ENCODE measurements around the gene LEP.

The LEP gene

GRCh38 chr7:128211626-128212025 lies 29.5 kb upstream of the LEP start:
- peak; percentile 95 for FAIRE-seq
- no peak for TF ChIP-seq CTCF (IDR thresholded peaks at IDR 0.05; ENCODE audit: insufficient read depth, missing control alignments)
- peak; percentile 80 for DNase-seq (ENCODE audit: insufficient read length, low spot score)

- no peak for FAIRE-seq
- TF ChIP-seq CTCF (IDR thresholded peaks at IDR 0.05; ENCODE audit: insufficient read depth, missing control alignments): no peak
Observed at GRCh38 chr7:128214463-128214862, 26.6 kb upstream of the LEP start.

GRCh38 chr7:128215281-128215680 lies 25.8 kb upstream of the LEP start:
- no peak for TF ChIP-seq CTCF (IDR thresholded peaks at IDR 0.05; ENCODE audit: insufficient read depth, missing control alignments)
- FAIRE-seq: no peak
- no peak for DNase-seq (ENCODE audit: insufficient read length, low spot score)

More at GRCh38 chr7:128214463-128214862, 26.6 kb upstream of the LEP start:
- no peak for DNase-seq (ENCODE audit: insufficient read length, low spot score)

- no peak for DNase-seq (ENCODE audit: insufficient read length, low spot score)
- no peak for TF ChIP-seq CTCF (IDR thresholded peaks at IDR 0.05; ENCODE audit: insufficient read depth, missing control alignments)
- no peak for FAIRE-seq
Observed at GRCh38 chr7:128215739-128216138, 25.3 kb upstream of the LEP start.

GRCh38 chr7:128217030-128217805 lies 23.9 kb upstream of the LEP start:
- TF ChIP-seq CTCF (IDR thresholded peaks at IDR 0.05; ENCODE audit: insufficient read depth, missing control alignments): no peak
- DNase-seq (ENCODE audit: insufficient read length, low spot score) (no peak), FAIRE-seq (no peak)

GRCh38 chr7:128217967-128218652 lies 23.0 kb upstream of the LEP start:
- no peak for FAIRE-seq
- peak; percentile 26 for TF ChIP-seq CTCF (IDR thresholded peaks at IDR 0.05; ENCODE audit: insufficient read depth, missing control alignments)
- DNase-seq (ENCODE audit: insufficient read length, low spot score): no peak

GRCh38 chr7:128219636-128220035 lies 21.4 kb upstream of the LEP start:
- FAIRE-seq (no peak), DNase-seq (ENCODE audit: insufficient read length, low spot score) (no peak)
- TF ChIP-seq CTCF (IDR thresholded peaks at IDR 0.05; ENCODE audit: insufficient read depth, missing control alignments): no peak

Measured in D721Med (cell line).